ENCODE results near the gene COMMD7.
"Not testable (repeated sequence)": the region's sequence is repeated elsewhere in the genome, so short reads cannot be mapped to it uniquely, and the experiment has no call there.

Gene COMMD7

DNA sequence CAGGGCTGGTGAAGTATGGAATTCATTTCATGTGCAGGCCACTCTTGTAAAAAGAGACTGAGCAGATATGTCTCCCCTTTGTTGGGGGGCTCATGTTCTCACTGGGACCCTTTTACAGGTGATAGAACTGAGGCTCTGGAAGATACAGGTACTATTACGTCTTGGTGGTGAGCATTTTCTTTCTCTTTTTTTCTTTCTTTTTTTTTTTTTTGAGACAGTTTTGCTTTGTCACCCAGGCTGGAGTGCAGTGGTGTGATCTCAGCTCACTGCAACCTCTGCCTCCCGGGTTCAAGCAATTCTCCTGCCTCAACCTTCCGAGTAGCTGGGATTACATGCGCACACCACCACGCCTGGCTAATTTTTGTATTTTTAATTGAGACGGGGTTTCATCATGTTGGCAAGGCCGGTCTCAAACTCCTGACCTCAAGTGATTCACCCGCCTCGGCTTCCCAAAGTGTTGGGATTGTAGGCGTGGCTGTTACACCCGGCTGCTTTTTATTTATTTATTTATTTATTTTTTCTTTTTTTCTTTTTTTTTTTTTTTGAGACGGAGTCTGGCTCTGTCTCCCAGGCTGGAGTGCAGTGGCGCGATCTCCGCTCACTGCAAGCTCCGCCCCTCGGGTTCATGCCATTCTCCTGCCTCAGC lies 22.1 kb upstream of the COMMD7 start:
- not testable (repeated sequence) for DNase-seq (ENCODE audit: low read depth in 2 of 2, low spot score in 1 of 2)

DNA sequence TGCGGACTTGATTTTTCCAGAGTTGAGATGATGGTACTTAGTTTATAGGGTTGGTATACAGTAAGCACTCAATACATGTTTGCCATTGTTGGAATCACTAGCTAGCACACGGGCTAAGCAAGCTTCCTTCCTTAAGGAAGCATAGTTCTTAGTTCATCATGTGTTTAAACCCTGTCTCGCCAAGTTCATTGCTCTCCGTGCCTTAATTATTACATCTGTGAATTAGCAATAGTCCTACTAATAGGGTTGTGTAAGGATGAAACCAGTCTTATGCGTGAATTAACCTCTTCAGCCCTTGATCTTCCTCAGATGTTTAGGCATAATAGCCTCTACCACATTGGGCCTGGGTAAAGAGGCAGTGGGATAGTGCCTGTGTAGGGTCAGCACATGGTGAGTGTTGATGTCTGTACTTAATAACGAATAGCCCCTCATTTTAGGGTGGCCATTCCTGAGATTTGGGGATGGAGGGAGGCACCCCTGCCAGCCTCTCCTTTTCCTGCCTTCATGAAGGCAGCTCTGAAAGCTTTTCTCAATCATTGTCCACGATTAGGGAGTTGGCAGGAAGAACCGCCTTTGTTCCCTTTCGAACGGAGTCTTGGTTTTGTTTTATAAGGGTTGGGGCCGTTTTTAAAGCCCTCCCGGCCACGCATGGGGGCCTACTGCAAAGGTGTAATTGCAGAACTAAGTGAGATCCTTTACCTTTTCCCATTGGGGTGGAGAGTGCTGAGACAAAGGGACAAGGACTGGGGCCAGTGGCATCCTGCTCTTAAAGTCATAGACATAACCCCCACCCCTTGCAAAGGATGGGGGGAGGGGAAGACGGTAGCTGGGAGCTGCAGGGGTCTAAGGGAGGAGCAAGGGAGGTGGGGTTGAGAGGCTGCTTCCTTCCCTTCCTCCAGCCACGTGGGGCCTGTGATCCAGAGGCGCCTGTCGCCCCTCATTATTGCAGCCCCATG lies 21.0 kb upstream of the COMMD7 start:
- DNase-seq (ENCODE audit: low read depth in 2 of 2, low spot score in 1 of 2), result no peak

DNA sequence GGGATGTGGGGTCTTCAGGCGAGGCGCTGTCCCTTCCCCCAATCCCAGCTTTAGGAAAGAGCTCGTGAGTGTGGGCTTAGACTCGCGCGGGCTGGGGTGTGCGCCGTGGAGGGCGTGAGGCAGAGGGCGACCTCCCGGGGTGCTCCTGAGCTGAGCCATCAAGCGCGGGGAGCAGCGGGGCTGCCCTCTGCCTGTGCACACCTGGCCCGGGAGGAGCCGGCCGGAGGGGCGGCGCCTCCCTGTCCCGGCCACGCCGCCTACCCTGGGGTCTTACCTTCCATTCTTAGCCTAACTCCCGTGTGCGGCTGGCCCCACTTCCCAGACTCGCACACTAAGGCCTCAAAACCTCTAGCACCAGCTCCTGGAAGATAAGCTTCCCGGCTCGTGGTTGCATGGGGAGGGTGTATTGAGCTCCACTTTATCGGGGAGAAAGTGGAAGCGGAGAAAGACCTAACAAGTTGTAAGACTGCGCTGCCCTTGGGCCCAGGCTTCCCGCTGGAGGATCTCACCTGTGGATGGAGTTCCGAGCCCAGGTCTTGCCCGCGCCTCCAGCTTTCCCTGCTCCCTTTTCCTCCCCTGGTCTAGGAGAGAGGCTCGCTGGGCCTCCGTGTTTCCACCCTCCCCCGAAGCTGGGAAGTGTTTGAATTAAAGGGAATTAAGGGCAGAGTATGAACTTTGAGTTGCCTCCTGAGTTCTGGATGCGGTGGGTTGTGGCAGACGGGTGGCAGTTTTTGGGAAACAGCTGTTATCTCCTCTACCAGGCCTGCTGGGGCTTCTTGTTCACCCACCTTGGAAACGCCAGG lies 20.1 kb upstream of the COMMD7 start:
- DNase-seq (ENCODE audit: low read depth in 2 of 2, low spot score in 1 of 2), result no peak

DNA sequence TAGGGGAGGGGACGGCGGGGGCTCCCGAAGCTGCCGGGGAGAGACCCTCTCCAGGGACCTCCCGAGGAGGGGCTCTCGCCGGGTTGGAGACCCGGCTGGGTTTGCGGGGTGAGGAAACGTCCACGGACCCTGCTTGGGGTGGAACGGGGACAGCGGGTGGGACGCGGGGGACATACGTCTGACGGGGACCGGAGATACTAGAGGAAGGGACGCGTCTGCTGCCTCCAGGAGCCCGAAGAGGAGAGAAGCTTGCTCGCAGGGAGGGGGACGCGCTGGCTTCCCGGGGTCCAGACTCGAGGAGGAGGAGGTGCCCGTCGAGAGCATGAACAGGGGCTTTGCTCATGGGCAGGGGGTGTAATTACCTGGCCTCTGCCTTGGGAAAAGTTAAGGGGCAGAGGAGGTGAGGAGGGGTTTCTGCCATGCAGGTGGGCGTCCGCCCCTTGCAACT lies 19.5 kb upstream of the COMMD7 start:
- no peak for DNase-seq (ENCODE audit: low read depth in 2 of 2, low spot score in 1 of 2)

DNA sequence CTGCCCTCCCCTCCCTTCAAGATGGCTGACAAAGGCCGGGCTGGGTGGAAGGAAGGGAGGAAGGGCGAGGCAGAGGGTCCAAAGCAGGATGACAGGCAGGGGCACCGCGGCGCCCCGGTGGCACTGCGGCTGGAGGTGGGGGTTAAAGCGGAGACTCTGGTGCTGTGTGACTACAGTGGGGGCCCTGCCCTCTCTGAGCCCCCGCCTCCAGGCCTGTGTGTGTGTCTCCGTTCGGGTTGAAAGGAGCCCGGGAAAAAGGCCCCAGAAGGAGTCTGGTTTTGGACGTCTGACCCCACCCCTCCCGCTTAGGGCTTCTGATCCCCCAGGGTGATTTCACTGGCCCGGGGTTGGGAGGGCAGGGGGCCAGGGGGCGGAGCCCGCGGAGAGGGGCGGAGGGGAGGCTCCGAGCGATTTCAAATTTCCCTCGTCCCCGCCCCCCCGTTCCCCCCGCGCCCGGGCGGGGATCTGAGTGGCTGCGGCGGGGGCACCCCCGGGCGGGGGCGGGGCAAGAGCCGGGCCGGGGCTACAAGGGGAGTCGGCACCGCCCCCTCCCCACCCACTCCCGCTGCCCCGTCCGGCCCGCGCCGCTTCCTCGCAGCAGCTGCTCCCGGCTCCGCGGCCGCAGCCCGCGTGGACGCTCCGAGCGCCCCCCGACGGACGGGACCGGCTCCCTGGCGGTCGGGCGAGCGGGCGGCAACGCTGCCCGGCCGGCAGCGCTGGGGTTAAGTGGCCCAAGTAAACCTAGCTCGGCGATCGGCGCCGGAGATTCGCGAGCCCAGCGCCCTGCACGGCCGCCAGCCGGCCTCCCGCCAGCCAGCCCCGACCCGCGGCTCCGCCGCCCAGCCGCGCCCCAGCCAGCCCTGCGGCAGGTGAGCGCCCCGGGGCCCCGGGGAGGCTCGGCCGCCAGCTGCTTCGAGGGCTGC lies 18.8 kb upstream of the COMMD7 start, which contains the start of gene DNMT3B:
Gene DNMT3B, plus strand, starts transcription at position 555 of the 923 bp plus-strand sequence. CDS start 17,939 bp downstream, outside the sequence.
- DNase-seq (ENCODE audit: low read depth in 2 of 2, low spot score in 1 of 2), result peak; percentile 44 to 64

DNA sequence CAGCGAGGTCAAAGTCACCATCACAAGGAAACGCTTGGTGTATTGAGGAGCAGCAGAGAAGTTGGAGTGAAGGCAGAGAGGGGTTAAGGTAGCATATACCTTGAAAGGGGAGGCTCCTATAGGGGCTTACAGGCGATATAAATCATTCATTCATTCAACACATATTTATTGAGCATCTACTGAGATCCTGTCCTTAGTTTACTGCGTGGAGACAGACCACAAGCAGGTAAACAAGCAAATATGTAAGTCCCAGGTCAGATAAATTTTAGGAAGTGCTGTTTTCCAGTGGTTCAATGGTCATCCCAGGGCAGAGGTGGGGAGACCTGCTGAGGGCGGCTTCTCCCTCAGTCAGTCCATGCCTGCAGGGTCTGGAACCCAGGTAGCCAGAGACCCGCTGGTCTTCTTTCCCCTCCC lies 18.2 kb upstream of the COMMD7 start:
- no peak for DNase-seq (ENCODE audit: low read depth in 2 of 2, low spot score in 1 of 2)

DNA sequence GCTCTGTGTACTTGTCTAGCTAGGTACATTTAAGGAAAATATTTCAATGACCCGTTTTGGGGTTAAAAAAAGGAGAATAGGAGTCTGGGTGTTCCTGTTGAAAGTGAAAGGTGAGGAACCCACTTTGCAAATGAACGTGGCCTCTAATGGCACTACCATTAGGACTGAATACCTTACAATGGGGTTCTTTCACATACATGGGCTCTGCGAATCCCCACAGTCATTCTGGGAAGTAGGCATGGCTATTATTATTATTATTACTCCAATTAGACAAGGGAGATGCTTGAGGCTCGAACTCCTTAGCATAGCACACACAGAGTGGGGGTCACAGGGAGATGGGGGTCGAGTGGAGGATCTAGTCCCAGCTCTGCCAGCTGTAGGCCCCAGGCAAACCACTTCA lies 12.9 kb upstream of the COMMD7 start:
- DNase-seq (ENCODE audit: low read depth in 2 of 2, low spot score in 1 of 2), result no peak

DNA sequence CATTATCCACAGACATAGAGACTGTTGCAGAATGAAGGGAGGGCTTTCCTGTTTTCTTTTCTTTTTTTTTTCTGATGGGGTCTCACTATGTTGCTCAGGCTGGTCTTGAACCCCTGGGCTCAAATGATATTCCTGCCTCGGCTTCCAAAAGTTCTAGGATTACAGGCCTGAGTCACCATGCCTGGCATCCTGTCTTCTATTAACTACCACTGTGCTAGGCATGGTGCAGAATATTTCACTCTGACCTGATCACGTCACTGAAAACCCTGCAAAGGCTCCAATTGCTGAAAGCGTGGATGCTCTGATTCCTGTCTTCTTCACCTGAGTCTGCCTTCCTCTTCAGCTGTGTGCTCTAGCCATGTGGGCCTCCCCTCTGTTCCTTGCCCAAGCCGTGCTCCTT lies 10.5 kb upstream of the COMMD7 start:
- DNase-seq (ENCODE audit: low read depth in 2 of 2, low spot score in 1 of 2), result no peak

DNA sequence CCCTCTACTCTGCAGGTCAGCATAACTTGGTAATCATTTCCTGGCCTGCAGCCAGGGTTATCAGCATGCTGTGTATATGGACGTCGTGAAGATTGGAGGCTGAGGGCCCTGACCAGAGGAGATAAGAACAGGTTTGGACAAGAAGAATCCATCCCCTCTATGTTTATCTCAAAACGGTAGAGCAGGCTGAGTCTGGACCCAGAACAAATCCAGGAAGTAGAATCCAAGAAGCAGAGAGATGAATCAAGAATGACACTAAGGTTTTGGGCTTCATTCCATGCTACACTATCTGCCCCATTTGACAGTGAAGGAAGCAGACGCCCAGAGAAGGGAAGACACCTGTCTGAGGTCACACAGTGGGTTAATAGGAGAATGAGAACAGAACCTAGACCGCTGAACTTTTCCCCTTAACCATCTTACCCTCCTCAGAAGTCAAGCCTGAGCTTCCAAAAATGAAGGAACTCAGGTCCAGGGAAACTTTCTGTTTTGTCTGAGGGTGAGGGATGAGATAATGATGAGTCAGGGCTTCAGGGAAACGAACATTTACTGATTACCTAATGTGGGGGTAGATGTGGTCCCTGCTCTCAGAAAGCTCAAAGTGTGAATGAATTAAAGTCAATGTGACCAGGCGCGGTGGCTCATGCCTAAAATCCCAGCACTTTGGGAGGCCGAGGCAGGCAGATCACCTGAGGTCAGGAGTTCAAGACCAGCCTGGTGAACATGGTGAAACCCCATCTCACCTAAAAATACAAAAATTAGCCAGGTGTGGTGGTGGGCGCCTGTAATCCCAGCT lies 9.4 kb upstream of the COMMD7 start:
- no peak for DNase-seq (ENCODE audit: low read depth in 2 of 2, low spot score in 1 of 2)

DNA sequence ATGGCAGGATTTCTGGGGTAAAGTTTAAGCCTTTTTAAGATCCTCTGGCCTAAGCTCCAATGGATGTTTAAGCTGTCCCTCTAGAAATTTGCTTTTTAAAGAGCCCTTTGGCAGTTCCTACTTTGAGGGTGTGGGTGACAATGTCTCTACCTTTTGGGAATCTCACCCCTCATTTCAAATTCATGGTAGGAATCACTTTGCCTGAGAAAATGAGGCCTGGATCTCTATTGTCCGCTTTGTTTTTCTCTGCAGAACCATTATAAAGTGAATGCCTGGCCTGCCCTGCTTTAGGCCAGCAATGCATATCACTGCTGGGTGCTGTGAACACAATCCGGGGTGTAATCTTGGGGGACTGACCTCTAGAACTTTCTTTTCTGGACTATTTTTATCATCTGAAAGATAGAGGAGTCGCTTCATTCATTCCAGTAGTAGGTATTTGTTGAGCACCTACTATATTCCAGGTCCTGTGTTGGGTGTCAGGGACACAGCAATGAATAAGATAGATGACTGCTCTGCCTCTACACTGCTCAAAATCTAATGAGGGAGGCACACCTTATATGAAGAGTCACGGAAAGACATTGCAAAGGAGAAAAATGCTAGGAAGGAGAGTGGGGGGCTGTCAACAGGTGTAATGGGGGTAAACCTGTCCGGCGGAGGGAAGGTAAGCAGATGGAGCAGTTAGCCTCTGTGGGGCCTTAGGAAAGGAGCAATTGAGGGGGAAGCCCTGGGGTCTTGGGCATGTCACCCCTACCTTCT lies 8.6 kb upstream of the COMMD7 start:
- no peak for DNase-seq (ENCODE audit: low read depth in 2 of 2, low spot score in 1 of 2)

DNA sequence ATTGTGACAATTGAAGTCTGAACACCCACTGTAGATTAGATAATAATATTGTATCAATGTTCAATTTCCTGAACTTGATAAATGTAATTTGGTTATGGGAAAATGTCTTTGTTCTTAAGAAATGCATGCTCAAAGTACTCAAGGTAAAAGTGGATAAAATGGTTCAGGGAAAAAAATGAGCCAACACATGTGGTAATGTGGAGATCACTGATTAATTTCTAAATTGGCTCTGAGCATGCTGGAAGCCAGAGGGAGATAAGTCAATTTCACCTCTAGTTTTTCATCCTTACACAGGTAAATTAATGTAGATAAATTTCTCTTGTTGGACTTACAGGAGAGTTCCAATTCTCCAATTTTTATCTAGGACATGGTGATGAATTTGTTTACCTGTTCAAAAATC lies 8.0 kb upstream of the COMMD7 start:
- no peak for DNase-seq (ENCODE audit: low read depth in 2 of 2, low spot score in 1 of 2)

DNA sequence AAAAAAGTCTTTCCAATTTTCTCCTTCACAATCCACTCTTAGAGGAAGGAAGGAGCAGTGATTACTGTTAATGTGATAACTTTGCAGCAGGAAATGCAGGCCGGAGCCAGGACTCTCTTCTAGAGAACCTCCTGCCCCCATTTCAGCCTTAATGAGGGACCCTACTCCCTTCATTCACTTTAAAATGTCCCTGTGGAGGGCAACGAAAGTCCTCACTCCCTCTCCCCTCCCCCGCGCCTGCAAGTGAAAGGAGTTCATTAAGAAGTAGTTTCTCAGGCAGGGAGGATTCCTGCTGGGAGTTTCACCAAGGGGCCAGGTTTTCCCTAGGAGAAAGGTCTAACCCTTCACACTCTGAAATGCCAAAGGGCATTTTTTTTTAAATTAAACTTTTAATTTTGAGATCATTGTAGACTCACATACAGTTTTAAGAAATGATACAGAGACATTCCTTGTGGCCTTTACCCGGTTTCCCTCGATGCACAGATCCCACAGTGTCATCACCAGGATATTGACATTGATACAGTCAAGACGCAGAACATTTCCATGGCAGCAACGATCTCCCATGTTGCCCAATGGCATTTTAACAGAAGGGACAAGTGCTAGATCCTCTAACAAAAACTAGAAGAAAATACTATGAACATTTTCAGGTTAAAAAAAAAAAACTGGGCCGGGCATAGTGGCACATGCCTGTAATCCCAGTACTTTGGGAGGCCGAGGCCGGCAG lies 6.8 kb upstream of the COMMD7 start:
- no peak for DNase-seq (ENCODE audit: low read depth in 2 of 2, low spot score in 1 of 2)

DNA sequence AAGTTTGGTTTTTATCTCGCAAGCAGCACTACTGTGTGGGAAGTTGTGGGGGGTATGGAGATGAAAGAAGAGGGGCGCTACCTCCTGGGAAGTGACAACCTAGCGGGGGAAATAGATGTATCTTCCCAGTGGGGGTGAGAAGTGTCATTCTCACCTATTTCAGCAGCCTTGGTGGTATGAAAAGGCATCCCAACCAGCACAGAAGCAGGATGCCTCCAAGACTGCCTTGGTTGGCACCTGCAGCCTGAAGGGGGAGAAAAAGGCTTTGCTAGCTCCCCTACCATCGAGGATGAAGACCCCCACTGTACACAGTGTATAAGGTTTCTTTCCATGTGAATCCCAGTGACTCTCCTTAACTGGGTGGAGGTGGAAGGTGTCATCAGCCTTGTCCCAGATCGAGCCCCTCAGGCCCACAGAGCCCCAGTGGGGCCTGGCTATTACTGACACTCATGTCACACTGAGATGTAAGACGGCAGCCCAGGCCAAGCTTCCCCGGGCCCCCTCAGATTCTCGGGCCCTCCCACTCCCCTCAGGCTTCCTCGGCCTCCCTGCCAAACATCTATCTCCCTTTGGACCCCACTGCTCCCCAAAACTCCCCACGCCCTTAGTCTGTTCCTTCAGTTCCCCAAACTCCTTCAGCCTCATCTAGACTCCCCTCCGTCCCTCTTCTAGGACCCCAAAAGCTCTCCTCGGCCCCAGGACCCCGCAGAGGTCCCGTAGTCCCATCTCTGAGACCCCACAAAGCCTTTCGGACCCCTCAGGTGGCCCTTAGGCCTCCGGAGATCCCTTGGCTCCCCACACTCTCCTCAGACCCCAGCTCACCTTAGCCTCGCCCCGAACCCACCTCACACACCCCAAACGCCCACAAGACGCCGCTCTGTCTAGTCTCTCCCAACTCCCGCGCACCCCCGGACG lies 688 bp downstream of the COMMD7 start:
- DNase-seq (ENCODE audit: low read depth in 2 of 2, low spot score in 1 of 2), result no peak

DNA sequence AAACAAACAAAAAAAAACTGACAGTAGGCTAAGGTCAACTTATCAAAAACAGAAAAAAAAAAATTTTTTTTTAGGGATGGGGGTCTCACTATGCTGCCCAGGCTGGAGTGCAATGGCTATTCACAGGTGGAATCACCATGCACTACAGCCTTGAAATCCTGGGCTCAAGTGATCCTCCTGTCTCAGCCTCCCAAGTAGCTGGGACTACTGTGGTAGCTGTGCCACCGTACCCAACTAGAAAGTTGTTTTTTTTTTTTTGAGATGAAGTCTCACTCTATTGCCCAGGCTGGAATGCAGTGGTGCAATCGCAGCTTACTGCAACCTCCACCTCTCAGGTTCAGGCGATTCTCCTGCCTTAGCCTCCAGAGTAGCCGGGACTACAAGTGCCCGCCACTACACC lies 2.1 kb downstream of the COMMD7 start:
- no peak for DNase-seq (ENCODE audit: low read depth in 2 of 2, low spot score in 1 of 2)

DNA sequence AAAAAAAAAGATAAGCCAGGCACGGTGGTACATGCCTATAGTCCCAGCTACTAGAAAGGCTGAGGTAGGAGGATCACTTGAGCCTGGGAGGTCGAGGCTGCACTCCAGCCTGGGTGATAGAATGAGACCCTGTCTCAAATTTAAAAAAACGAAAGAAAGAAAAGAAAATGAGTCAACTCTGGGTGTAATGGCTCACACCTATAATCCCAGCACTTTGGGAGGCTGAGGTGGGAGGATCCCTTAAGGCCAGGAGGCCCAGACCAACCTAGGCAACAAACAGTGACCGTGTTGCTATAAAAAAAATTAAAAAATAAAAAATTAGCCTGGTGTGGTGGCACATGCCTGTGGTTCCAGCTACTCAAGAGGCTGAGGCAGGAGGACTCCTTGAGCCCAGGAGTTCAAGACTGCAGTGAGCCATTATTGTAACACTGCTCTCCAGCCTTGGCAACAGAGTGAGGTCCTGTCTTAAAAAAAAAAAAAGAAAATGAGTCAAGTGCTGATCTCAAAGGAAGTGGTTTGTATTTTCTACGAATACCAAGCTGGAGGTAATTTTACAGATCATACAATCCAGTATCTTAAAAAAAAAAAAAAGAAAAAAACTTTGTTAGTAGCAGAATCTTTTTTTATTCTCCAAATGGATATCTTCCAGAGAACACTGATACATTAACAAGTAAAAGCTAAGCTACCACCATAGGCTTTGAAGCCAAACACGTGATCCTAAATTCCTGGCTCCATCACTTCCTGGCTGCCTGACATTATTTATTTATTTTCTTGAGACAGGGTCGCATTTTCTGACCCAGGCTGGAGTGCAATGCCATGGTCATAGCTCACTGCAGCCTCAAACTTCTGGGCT lies 5.7 kb downstream of the COMMD7 start:
- DNase-seq (ENCODE audit: low read depth in 2 of 2, low spot score in 1 of 2), result no peak

DNA sequence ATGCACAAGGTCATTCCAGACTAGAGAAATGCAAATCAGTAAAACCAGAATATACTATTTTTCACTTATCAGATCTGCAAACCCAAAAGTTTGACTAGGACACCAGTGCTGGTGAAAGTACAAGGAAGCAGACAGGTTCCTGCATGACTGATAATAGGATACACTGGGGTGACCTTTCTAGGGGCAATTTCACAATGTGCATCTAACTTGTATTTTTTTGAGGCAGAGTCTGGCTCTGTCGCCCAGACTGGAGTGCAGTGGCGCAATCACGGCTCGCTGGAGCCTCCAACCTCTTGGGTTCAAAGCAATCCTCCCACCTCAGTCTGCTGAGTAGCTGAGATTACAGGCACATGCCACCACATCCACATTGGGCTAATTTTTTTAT lies 11.4 kb downstream of the COMMD7 start:
- DNase-seq (ENCODE audit: low read depth in 2 of 2, low spot score in 1 of 2), result no peak

Measured in stimulated activated CD8-positive, alpha-beta memory T cell treated with anti-CD3 and anti-CD28 coated beads, Interleukin-4, amount 100 ng/mL, for 4 hours (primary cell).